Measurements from ENCODE around the gene KLK11.

The KLK11 gene

DNA sequence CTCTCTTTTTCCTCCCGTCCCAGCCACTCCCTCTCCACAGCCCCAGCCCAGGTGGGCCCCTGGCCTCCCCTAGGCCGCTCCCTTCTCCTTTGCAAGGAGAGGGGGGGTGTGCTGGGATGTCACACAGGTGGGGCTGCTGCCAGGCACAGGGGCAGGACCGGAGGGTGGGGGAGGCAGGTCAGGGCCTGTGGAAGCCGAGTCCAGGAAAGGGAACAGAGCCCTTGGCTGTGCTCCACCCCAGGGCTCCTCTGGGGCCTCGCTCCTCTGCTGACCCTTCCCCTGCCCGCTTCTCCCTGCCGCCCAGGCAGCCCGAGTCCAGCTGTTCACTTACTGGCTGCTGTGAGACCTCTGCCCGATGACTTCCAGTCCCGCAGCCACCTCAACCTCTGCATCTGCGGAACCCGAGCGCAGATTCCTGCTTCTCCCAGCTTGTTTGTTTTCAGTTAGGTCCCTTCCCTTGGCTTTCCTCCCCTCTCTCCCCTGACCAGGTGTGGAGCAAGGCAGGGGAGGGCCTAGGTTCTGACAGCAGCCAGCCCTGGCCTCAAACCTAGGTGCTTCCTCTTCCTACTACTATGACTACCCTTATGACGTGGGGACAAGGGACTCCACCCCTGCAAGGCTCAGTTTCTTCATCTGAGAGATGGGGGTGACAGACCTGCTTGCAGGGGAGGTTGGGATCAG lies 850 bp upstream of the KLK11 start:
- FAIRE-seq, result no peak

DNA sequence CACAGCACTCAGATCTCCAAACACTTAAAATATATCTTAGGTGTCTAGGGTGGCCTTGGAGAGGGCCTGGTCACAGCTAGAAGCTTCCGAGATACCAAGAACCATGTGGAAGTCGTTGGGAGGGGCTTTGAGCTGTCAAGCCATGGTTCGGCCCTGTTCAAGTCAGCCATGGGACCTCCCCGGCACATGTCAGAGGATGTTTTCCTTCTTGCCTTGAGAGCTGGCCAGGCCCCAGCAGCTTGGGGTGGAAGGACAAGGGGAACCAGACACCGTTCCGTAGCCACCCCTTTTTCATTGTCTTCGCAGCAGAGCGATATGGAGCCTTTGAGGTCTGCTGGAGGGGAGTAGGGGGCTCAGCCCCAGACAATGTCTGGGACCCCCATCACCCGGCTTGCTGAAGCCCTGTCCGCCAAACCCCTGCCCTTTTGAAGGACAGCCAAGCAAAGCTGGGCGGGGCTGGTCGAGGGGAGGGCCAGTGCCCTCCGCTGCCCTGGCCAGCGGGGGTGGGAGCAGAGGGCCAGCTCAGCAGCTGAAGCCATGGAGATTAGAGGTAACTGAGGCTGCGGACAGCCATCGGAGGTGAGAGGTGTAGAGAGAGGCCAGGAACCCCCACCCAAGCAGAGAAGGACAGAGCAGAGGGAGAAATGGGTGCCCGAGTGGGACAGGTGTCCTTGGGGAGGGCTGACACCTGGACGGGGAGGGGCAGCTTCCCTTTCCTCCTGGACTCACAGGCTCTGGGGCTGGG lies 435 bp downstream of the KLK11 start:
- FAIRE-seq, result no peak

DNA sequence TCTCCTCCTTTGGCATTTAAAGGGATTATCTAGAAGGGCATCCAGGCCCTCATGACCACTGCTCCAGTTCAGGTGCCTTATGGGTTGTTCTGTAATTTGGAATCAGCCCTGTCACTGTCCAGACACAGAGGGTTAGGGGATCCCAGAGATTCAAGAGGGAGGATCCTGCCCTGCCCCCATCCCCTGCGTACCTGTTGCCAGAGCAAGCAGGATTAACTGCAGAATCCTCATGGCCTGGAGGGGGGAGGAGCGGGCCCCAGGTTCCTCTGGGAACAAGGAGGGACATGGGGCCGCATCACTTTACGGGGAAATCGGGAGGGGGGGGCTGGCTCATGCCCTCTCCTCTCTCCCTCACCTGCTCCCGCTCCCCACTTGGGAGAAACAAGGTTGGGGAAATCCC lies 1.0 kb downstream of the KLK11 start:
- FAIRE-seq, result no peak

DNA sequence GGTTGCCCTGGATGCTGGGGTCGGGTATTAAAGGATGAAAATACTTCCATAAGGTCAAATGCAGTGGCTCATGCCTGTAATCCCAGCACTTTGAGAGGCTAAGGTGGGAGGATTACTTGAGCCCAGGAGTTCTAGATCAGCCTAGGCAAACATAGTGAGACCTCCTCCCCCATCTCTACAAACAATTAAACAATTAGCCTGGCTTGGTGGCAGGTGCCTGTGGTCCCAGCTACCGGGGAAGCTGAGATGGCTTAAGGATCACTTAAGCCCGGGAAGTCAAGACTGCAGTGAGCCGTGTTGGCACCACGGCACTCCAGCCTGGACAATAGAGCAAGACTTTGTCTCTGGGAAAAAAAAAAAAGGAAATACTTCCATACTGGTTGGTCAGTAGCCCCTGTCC lies 1.5 kb downstream of the KLK11 start:
- FAIRE-seq, result no peak

DNA sequence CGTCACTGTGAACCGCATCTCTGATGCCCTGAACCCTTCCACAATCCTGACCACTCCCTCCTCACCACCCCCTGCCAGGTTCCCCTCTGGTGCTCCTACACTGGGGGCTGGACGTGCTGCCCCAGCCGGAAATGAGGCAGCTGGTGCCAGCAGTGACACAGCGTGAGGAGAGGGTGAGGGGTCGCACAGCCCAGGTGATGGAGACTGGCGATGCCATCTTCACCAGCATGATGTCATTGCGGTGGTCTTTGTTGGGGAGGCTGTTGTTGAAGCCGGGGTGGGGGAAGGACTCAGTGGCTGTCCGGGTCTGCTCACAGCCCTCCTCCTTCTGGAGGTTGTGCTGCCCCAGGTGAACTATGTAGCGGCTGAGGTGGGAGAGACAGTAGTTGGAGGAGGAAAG lies 2.5 kb downstream of the KLK11 start:
- no peak for FAIRE-seq

DNA sequence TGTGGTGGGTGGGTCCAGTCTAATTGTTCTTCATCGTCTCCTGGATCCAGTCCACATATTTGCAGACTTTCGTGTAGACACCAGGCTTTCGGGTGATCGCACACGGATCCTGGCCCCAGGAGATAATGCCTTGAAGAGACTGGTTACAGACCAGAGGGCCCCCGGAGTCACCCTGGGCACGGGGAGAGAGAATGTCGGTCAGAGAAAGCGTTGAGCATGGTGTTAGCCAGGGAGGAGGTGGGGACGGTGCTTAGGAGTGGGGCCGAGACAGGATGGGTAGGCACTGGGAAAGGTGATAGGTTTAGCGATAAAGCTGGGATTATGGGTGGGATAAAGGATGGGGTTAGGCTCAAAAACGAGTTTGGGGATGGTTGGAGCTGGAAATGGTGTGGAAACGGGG lies 3.9 kb downstream of the KLK11 start:
- FAIRE-seq, result no peak

DNA sequence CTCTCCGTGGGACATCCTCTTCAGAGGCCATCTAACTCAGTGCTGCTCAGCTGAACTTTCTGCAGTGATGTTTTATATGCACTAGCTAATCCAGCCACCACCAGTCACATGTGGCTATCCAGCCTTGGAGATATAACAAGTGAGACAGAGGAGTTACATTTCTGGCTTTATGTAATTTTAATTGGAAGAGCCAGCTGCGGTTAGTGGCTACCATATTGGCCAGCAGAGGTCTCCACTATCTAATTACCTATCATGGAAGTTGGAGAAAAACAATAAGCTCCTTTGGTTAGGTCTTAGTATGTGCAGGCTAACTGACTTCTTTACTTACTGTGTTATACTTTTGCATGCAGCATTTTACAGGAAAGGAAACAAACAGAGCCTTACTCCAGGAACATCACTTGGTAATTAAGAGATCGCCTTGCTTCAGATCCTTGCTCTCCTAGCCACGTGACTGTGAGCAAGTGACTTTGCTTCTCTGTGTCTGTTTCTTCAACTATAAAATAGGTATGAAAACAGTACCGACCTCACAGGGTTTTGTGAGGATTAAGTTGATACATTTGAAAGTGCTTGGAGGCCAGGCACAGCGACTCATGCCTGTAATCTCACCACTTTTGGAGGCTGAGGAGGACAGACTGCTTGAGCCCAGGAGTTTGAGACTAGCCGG lies 5.3 kb downstream of the KLK11 start:
- no peak for FAIRE-seq

DNA sequence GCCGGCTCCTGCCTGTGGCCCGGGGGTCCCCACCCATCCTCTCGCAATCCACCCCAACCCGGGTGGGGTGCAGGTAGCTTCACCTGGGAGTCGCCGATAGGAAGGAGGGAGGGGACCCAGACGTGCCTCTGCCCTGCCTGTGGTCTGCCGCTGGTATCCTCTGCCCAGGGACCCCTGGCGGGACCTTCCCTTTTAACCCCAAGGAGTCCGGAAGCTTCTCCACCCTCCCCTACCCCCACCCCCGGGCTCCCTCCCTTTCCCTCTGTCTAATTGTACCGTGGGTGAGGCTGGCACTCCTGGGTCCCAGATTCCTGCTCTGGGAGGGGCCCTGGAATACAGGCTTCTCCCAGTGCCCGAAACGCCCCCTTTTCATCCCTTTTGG lies 6.9 kb downstream of the KLK11 start, which contains the start of gene KLK10:
Gene KLK10 (minus strand): TSS at position 166 of the 382 bp plus-strand sequence. CDS start 579 bp downstream, outside the sequence.
- FAIRE-seq, result no peak

DNA sequence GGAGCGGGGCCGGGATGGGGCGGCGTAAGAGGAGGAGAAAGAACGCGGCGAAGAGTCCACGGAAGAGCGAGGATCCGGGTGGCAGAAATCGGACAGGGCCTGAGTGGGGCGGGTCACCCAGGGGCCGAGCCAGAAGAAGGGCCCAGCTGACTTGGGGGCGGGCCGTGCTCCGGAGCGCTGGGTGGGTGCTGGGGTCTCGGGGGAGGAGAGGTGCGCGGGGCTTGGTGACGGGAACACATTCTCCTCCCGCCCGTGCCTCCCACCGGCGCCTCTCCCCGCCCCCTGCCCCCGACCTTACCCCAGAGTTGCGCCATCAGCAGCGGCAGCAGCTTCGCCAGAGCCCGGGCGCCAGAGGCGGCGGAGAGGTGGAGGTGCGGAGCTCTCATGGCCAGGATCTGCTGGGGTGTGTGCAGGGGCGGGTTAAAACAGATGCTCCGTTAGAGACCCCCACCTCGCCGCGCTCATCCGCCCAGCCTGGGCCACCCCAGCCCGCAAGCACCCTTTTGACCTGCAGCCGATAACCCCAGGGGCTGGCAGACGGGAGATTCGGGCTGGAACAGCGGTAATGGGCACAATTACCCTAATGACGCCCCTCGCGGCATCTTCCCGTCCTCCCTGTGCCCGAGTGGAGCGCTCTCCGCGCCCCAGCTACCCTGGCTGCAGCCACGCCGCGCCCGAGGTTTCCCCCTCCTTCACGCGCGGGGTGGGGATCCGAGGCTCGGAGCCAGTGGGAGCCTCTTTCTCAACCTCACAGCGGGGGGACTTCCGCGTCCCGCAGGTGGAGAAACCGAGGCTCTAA lies 7.5 kb downstream of the KLK11 start:
- FAIRE-seq, result no peak

DNA sequence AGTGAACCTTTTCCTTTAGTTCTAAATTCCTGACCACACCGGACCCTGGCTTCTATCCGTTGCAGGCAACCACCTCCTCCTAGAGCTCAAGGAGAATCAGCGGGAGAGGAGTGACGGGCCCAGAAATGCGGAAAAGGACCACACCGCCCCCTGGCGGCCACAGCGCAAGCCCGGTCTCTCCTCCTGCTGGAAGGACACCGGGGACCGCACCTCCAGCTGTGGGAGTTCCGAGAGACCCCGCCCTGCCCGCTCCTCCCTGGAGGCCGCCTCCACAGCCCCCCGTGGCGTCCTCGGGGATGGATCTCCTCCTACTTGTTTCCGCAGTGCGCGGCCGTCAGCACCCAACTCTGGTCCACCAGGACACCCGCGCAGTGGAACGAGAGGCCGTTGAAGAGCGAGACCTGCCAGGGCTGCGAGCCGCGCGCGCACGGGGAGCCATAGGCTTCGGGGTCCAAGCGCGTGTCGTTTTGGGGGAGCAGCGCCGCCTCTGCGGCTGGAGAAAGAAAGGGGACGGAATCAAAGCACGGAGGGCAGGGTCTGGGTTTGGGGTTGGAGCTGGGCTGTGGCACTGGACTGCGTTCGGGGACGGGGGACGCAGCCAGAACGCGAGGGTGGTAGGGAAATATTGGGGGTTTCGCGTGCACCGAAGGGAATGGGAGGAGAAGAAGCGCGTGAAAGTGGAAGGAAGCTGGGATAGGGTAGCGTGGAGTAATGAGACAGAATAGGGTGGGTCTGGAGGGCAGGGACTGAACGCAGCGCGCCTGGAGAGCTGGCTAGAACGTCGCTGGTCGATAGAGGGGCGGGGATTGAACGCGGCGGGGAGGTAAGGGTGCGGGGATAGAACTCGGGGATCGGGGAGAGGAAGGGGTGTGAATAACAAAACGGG lies 9.4 kb downstream of the KLK11 start:
- FAIRE-seq, result no peak

DNA sequence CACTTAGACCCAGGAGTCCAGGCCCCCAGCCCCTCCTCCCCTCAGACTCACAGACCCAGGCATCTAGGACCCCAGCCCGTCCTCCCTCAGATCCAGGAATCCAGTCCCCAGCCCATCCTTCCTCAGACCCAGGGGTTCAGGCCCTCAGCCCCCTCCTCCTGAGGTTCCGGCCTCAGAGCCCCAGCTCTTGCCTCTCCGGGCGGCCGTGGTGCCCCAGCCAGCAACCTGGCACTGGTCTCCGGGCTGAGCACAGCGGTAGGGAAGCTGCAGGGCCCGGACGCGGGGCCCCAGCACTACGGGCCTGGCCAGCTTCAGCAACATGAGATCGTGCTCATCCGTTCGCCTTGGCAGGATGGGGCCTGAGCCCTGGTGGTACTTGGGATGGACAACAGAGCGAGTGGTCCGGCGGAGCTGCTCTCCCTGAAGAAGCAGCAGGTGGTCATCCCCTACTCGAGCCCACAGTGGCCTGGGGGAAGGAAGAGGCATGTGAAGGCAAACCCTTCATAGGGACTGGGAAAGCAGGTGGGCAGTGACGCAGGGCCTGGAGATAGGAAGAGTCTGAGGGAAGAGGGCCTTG lies 10.6 kb downstream of the KLK11 start:
- FAIRE-seq, result no peak

DNA sequence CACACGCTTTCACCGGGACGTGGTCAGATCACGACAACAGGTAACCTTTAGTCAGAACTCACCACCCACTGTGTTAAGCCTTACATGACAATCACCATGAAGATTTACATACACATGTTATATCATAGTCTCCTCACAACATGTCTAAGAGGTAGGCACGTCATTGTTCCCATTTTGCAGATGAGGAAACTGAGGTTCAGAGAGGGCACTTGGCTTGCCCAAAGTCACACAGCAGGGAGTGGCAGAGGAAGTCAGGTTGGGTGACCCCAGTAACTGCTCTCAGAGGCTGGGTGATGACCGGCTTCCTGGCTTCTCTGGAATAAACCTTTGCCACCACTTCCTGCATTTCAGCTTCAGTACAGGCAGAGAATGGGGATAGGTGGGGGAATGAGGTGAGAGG lies 12.2 kb downstream of the KLK11 start:
- FAIRE-seq, result no peak

DNA sequence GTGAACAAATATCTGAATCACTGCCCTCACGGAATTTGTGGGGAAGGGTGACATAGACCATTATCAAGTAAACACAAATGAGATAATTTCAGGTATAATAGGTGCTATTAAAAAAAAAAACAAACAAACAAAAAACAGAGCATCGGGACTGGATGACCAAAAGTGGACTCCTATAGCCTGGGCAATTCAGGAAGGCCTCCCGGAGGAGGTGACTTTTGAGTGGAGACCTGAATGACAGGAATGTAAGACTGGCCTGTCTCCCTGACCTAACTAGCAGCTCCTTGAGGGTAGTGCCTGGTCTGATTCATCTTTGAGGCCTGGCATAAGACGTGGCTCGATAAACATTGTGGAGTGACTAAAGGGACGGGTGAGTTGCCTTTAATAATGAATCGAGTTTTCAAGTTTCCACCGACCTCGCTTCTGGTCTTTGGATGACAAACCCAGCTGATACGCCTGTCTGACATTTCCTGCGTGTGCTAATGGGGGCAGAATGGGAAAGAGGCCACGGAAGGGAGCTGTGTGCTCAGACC lies 13.7 kb downstream of the KLK11 start:
- FAIRE-seq, result no peak

DNA sequence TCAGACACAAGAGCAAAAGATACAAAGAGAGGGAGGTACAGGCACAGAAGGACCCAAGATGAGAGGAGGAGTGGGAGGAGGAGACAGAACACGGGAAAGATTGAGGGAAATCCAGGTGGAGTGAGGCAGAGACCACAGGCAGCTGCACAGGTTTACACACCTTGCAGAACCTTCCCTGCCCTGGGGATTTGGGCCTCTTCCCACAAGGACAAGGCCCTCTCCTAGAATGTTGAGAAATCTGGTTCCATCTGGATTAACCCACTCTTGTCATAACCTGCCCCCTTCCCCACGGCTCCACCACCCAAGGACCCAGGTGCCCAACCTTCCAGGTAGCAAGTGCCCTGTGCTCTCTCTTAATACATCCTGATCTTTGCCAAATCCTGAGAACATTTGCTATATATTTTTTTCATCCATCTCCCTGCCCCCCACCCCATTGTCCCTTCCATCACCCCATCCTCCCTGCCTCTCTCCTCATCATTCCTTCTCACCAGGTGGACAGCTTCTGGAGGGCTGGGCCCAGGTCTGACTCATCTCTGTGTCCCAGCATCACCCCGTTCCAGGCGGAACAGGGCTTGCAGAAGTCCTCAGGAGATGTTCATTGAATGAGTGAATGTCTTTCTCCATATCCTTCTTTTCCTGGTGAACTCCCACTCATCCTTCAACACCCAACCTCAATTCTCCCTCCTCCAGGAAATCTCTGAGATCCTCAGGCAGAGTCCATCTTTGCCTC lies 16.2 kb downstream of the KLK11 start:
- FAIRE-seq, result no peak

DNA sequence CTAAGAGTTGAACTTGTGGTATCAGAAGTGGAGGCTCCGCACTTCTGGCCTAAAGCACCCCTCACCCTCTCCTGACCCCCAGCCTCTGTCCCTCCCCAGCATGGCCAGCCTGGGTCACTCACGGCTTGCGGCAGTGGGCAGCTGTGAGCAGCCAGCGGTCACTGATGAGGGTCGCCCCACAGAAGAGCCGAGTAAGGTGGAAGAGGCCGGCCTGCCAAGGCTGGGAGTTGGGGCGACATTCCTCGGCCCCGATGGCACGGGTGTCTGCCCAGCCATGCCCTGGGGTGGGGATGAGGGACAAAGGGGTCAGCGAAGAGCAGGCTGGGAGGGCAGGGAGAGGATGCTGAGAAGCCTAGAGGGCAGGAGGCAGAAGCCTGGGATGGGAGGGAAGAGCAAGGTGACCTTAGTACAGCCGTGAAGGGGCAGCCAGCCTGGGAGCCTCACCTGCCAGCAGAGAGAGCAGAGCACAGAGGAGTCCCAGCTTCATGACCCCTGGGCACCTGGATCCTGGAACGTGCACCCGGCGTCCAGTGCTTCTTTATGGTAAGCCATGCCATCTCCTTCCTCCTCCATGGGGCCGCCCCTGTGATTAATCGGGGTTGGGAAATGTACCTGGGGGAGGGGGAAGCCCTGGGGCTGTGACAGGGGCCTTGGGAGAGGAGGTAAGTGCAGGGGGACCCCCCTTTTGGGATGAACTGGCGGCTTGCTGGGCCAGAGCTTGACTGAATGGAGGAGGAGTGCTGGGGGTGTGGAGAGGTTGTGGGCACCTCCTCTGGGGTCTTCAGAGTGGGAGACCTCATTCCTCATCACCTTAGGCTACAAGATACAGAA lies 17.1 kb downstream of the KLK11 start:
- FAIRE-seq, result no peak

DNA sequence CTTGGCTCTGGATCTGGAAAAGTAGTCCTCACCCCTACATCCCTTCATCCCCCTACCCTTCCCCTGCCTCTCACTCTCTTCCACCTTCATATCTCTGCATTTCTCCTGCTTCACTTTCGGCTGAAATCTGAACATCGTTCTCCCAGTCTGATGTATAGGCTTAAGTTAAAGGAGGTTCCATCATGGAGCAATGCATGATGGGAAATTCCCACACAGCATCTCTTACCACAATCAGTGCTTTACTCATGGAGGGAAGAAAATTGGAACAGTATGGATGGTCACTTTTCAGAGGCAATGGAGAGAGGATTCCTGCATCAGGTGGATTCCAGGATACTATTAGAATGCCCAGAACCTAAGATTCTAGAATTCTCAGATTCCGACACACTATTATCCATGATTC lies 18.9 kb downstream of the KLK11 start:
- FAIRE-seq, result no peak

DNA sequence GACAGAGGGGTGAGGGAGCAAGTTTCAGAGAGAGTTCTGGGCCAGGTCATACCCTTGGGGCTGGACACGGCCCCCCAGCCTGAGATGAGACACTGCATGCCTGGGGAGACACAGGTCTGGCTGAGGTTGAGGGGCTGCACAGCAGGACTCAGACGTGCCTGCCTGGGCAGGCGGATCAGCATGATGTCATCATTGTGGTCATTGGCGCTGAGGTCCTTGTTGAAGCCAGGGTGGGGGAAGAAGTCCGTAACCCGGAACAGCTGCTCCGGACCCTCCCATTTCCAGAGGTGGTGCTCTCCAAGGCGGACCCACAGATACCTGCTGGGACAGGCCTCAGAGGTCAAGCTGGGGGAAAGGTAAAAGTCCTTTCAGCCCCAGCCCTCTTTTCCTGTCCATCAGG lies 20.0 kb downstream of the KLK11 start:
- no peak for FAIRE-seq

DNA sequence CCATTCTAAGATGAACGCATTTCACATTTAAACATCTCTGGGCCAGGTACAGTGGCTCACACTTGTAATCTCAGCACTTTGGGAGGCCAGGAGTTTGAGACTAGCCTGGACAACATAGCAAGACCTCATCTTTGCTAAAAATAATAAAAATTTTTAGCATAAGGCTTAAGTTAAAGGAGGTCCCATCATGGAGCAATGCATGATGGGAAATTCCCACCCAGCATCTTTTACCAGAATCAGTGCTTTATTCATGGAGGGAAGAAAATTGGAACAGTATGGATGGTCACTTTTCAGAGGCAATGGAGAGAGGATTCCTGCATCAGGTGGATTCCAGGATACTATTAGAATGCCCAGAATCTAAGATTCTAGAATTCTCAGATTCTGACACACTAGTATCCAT lies 21.2 kb downstream of the KLK11 start:
- no peak for FAIRE-seq

DNA sequence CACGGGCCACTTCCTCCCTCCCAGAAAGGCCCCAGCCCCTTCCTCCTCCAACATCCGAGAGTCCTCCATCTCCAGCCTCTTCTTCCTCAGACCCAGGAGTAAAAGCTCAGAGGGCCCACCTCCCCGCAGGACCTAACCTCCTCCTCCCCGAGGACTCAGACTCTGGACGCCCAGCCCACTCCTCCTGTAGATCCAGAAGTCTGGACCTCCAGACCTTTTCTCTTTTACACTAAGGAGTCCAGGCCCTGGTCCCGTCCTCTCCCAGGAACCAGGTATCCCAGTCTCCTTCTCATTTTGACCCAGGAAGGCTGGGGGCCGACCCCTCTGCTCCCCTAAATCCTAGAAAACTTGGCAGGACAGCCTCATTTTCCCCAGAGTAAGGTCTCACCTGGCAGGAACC lies 23.1 kb downstream of the KLK11 start:
- no peak for FAIRE-seq
